Activated effector memory CD4-positive, alpha-beta T cell treated with anti-CD3 and anti-CD28 coated beads, Interleukin-2, amount 50 U/mL, for 16 hours (primary cell): Measurements from ENCODE around the gene FLNA.
A peak's percentile ranks its signal among the peaks of the same experiment; 100 is the strongest.
"Not testable (repeated sequence)": the region's sequence is repeated elsewhere in the genome, so short reads cannot be mapped to it uniquely, and the experiment has no call there.

Source experiments
- DNase-seq: peaks from one replicate; pipeline ENCODE4 v3.0.0-alpha.2; 2020

Gene FLNA

DNA sequence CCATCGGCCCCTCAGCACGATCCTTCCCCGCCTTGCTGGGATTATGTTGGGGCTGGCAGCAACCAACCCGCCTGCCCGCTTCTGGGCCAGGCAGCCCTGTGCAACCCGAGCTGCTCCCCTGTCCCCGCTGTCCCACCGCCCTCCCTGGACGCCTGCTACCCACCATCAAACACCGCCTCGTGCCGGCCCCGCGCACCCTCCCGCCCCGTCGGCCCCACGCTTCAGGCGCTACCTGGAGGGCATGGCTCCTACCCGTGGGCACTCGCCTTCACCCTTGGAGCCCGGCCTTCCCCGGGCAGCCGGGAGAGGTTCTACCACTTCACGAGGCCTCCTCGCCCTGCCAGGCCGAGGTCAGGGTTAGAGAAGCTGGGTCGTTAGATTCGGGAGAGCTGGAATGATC, 41.9 kb downstream of the FLNA start:
- no peak for DNase-seq

DNA sequence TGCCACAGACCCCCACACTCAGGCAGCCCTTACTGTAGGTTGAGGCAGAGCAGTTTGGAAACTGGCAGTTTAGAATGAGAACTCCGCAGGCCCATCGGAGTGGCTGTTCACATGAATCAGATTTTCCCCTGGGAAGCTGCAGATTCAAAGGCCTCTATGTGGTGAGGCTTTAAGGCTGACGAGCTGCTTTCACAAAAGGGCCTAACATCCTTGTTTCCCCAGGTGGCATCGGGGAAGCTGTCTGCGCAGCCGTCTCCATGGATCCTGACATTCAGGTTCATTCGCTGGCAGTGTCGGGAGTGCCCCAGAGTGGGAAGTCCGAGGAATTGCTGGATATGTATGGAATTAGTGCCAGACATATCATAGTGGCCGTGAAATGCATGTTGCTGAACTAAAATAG, 45.1 kb downstream of the FLNA start:
- no peak for DNase-seq

DNA sequence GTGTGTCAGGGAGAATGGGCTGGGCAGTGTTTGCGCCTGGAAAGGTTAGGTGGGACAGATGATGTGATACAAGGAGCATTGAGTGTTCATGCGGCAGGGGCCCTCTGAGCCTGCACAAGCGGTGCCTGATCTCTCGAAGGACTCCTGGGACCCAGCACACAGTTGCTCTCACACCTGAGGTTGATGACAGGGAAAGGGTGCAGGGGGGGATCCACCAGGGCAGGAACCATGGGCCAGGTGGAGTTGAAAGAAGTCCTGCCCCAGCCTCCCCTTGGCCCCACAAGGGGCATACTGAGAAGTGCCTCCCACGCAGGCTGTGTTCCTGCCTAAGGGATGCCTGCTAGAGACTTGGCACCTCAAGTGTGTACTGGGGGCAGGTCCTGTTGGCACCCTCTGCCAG, 45.8 kb downstream of the FLNA start:
- DNase-seq: no peak

DNA sequence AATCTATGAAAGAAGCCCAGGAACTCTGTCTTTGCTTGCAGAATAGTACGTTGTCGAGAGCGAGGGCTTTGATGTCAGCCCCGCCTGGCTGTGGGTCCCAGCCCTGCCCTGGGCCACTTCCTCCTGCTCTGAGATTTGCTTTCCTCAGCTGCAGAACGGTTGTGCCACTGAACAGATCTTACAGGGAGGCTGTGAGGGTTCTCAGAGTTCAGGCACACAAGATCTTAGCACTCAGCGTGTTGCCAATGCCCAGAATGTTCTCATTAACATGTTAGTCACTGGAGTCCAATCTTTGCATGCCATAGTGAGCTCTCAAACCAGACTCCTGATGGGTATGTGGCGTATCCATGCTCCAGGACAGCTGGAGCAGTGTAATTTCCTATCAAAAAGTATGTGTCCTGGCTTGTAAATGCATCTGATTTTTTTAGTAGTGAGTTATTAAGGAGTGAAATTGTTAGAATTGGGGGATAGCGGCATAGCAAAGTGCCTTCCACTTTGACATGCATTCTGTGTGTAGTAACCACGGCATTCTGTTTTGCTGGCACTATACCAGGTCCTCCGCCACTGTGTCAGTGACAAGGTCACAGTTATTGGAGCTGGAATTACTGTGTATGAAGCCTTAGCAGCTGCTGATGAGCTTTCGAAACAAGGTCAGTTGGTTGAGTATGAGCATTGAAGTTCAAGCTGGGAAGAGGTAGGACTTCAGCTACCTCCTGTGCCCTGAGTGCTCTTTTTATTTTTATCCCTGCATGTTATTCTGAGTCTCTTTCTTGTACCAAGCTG, 47.2 kb downstream of the FLNA start:
- DNase-seq: peak; percentile 75

DNA sequence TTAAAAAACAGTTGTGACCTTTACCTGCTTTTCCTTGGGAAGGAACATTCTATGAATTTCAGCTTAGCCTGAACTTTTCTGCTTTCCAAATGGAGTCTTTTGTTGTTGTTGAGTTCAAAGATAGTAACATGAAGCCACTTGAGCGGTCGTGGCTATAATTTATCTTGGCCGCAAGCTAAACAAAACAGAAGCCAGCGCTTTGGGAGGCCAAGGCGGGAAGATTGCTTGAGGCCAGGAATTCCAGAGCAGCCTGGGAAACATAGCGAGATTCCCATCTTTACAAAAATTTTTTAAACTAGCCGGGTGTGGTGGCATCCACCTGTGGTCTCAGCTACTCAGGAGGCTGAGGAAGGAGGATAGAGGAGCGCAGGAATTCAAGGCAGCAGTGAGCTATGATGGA, 48.9 kb downstream of the FLNA start:
- no peak for DNase-seq

DNA sequence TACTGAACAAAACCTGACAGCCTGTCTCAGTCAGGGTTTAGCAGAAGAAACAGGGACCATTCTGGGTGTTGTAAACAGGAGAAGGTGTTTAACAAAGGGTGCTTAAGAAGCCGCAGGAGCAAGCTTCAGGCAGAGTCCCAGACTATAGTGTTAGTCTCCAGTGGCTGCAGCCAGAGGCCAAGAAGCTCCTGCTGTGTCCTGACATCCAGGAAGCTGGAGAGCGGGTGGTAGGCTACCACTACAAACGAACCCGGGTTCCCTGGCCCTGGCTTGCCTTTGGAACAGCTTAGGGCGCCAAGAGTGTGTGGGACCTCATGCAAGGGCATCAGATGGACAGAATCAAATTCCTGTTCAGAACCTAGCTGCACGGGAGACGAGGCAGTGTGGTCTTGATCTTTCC, 50.9 kb downstream of the FLNA start:
- no peak for DNase-seq

DNA sequence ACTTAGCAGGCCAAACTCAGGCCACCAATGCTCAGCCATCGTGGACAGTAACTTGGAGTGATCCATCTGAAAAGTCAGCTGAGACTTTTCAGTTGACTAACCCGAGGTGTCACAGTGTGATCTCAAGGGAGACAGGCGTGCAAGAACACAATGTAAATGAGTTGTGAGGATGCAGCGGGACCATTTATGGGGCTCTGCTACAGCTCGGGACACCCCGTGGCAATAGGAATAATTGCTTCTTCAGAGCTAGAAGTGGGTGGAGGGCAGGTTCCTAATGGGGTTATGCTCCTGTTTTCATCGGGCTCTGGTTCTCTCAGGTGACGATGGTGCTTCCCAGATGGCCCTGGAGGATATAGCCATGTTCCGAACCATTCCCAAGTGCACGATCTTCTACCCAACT, 51.5 kb downstream of the FLNA start:
- no peak for DNase-seq

DNA sequence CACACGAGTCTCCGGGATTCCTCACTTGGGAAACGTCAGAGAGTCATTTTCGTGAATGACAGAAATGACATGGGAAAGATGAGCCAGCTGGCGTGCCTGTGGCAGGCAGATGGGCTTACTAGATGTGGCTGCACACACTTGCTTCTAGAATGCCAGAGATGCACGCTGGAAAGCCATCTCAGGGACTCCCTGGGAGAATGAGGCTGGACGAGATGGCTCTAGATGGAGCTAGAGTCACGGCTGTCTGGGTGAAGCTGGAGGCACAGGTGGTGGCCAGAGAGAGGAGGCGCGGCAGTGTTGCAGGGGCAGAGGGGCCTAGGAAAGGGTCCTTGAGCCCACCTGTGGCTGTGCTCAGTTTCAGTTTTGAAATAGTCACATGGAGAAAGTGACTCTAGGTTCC, 52.8 kb downstream of the FLNA start:
- DNase-seq: no peak

DNA sequence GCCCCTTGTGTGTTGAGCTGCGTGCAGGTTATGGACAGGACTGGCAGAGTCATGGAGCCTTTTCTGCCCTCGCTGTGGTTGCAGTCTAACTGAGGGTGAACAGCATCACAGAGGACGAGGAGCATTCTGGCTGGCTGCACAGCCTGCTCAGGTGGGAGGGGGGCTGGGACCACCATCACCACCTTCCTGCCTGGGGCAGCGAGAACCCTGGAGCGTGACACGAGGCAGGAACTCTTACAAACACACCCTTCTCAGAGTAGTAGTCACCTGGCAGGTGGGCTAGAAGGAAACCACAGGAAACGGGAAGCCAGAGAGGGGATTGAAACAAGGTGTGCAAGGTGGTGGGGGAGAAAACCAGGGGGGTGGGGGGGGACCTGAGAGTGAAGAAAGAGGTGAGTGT, 53.3 kb downstream of the FLNA start:
- DNase-seq: no peak

DNA sequence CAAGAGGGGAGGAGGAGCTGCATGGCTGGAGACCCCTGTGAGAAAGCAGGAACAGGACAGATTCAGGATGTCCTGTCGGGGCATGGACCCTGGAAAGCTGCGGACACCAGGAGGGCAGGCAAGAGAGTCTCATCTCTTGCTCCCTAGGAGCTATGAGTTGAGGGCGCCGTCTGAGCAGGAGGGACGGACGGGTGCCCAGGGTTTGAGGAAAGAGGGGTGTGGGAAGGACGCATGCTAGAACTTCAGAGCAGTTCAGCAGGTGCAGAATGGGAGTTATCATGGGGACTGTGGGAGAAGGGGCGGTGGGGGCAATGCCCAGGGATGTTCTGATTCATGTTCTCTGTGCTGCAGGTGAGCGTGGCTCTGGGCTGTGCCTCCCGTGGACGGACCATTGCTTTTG, 54.0 kb downstream of the FLNA start:
- no peak for DNase-seq

DNA sequence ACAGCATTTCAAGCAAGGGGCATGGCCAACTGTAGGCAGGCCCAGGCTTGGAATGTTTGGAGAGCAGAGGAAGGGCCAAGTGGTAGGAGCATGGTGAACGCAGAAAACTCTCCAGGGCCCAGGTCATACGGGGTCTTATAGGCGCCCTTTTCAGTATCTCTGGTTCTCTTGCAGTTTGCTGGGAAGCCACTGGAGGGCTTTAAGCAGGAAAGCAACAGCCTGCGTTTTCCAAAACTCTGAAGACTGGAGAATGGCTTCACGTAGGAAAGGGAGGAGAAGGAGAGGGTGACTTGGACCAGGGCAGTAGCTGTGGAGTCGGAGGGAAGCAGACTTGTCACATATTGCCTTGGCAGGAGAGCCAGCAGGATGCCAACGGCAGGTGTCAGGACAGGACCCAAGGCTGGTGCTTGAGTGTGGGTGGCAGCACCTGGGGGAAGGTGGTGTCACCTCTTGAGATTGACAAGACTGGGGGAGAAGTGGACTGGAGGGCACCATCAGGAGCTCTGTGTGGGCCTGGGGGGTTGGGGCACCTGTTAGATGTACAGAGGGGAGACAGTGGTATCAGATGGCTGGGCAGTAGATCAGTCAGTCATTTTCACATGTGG, 56.9 kb downstream of the FLNA start:
- no peak for DNase-seq

DNA sequence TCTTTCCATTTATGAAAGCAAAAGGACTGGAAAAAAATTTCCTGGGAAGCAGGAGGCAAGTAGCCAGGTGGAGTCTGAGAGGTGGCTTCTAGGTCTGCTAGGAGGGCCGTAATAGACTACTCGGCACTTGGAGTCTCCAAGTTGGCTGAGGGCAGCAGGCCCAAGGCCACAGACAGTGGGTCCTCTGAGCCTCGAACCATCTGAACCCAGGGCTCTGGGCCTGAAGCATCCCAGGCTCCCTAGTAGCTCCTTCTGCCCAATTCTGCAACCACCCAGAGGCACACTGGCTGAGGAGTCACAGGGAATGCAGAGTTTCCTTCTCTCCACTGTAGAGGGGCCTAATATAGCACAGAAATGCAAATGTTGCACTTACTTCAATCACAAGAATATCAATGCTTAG, 59.0 kb downstream of the FLNA start:
- no peak for DNase-seq

DNA sequence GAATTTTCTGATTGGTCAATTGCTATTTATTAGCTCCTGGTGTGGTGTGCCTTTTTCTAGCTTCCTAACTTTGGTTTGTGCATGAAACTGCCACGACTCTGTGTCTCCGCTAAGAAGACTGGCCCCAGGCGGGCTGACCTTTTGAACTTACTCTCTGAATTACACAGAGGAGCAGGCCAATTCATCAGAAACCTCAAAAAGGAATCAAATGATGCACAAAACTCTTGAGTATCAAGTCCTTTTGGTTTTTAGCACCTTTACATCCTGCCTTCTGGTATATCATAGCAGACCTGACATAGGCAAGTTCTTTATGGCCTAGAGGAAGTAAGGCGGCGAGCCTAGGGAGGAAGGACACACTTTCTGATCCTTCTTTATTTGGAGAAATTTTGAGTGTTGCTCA, 61.3 kb downstream of the FLNA start:
- DNase-seq: no peak

DNA sequence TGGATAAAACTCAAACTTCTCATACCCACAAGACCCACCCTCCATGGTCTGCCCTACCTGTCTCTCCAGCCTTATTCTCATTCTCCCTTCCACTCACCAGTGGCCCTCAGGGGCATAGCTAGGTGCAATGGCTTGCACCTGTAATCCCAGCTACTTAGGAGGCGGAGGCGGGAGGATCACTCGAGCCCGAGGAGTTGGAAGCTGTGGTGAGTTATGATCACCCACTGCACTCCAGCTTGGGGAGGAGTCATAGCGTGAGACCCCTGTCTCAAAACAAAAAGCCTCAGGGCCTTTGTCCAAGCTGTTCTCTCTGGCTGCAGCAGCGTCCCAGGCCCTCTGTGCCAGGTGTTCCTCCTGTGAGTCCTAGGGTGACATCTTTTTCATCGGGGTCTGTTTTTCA, 62.3 kb downstream of the FLNA start:
- no peak for DNase-seq

DNA sequence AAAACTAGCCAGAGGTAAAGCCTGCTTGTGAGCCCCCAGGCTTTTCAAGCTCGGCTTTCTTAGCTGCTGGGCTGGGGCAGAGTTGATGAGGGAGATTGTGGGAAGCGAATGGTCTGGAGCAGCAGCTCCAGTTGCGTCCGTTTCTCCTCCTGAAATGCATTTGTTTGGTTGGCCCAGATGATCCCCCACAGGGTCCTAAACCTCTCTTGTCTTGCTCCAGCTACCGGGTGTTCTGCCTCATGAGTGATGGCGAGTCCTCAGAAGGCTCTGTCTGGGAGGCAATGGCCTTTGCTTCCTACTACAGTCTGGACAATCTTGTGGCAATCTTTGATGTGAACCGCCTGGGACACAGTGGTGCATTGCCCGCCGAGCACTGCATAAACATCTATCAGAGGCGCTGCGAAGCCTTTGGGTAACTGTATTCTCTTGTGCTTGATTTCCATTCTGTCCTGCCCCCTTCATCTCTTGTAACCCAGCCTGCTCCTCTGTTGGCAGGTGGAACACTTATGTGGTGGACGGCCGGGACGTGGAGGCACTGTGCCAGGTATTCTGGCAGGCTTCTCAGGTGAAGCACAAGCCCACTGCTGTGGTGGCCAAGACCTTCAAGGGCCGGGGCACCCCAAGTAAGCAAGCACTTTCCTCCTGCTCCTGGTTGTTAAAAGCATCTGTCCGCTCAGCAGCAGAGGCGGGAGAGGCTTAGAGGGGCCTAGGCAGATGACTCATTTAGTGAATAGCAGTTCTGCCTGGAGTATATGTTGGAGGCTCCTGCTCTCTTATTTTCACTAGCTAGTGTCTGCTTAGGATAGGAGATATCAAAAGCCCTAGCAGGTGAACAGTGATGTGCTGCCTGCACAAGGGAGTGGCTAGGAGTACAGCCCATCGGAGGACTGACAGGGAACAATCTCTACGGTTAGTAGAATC, 63.6 kb downstream of the FLNA start:
- DNase-seq: no peak

DNA sequence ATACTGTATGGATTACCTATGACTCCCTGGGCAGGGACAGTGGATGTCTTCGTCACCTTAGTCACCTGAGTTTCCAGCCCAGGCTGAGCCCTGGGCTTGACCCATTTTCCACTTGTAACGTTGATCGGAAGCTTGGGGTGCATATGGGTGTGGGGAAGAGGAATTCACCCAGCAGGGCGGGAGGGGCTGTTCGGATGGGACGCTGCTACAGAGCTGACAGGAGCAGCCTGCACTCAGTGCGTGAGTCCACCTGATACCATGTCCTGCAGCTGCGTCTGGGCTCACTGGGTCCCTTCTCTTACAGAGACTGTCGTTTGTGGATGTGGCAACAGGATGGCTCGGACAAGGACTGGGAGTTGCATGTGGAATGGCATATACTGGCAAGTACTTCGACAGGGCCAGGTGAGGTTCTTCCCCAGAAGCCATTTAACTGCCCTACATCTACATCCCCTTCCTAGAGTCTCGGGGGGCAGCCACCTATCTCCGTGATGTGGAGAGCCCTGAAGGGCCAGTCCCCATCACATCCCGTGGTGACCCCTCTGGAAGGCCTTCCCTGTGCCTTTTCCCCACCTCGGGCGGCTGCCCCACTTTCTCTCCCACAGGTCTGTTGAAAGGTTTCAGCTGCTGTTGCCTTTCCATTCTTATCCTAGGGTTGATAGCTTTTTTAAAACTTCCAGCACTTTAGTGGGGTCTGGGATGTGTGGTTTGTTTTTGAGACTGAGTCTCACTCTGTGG, 65.2 kb downstream of the FLNA start:
- no peak for DNase-seq

DNA sequence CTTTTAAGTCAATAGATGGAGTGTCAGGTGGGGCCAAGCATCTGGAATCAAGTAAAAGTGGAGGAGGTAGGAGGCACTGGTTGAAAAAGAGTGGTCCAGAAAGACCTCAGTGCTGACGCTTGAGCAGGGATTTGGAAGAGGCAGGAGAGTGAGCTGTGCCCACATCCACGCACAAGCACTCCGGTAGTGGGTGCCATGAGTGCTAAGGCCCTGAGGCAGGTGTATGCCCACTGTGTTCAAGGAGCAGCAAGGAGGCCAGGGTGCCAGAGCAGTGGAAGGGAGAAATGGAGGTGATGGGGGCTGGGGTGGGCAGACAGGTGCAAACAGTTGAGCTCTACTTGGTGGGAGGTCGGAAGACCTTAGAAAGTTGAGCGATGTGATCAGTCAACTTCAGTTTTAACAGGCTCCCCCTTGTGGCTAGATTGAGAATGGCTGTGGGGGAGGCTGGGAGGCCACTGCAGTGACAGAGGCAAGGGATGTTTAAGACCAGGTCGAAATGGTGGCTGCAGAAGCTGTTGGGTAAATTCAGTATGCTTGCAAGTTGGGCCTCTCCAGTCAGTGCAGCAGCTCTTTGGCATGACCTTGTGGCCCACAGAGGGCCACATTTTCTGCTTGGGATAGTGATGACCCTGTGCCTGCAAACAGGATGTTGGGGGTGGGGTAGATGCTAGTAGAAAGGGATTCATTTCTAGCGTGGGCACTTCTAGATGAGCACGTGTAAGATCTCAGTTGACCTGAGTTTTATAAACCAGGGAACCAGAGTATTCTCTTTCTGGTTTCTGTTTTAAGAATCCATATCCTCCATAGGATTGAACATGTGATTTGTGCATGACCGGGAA, 66.1 kb downstream of the FLNA start:
- DNase-seq: peak; percentile 89

DNA sequence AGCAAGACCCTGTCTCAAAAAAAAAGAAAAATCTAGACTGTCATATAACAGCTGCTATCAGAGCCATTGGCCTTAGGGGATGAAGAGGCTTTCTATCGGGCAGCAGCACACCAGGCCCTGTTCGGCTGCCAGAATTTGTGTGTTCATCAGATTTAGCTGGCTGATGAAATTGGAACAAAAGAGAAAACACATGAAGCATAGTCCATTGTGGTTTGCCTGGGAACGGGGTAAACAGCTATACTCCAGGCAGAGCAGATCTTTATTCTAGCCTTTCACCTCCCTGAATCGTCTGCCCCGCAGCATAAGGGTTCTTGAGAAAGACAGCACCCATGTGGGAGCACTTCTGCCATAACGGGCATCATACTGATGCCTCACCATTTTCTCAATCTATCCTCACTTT, 67.2 kb downstream of the FLNA start:
- DNase-seq: no peak

DNA sequence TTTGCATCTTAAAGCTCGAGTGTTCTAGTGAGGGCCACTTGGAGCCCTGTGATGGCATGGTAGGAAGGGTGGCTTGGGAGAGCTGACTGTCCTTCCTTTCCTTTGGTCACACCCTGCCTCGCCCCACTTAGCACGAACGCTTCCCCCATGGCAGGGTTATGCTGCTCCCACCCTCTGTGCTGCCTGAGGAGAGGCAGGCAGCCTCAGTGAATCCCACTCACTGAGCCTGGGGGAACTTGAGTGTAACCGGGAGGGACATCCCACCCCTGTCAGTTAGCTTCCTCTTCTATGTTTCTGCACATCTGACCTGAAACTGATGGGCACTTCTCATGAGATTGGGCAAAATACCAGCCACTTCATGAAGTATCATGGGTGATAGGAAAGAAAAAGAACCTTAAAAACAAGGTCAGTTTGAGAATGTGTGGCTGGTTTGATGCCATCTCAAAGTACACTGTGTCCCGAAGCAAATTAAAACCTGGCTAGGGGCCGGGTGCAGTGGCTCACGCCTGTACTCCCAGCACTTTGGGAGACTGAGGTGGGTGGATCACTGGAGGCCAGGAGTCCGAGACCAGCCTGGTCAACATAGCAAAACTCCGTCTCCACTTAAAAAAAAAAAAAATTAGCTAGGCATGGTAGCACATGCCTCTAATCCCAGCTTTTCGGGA, 68.8 kb downstream of the FLNA start:
- no peak for DNase-seq

DNA sequence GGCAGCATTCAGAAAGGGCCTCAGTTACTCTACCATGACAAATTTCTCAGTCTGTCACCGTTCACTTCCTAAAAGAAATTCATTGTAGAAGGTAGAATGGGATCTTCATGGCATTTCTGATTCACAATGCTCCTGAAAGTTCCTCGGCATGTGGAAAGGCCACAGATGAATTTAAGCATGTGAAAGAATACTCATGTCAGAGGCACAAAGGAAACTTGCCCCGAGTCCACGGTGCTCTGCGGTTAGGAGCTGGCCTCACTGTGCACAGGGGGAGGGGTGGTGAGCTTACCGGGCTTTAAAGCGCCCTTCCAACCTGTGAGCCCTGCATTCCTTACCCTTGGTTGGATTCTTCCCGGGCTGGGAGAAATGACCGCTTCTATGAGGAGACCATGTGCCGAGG, 69.6 kb downstream of the FLNA start:
- no peak for DNase-seq

DNA sequence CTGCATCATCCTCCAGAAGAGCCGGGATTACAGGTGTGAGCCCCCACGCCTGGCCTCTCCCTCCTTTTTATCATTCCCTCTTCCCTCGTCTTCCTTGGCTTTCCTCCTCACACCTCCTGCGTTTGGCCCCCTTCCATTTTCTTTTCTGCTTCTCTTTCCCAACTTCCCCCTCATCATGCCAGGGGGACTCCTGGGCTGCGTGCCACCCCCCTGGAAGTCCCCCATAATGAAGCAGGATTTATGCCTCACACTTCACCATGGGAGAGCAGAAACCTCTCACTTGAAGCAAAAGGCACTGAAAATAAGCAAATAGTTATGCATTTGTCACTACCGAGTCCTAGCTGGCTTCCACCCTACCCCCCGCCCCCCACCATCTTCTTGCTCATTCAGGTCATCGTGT, 71.0 kb downstream of the FLNA start:
- no peak for DNase-seq

DNA sequence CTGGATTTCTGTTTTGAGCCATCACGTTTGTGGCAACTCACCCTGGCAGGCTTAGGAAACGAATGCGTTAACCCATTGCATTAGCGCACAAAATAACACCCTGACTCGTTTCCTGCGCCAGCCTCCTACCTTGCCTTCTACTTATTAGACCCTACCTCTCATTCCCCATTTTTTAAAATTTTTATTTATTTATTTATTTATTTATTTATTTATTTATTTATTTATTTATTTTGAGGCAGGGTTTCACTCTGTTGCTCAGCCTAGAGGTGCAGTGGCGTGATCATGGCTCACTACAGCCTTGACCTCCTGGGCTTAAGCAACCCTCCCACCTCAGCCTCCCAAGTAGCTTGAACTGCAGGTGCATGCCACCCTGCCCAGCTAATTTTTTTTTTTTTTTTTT, 71.4 kb downstream of the FLNA start:
- not testable (repeated sequence) for DNase-seq
